ENCODE measurements around the gene DCK.
"Not testable (repeated sequence)": the region's sequence is repeated elsewhere in the genome, so short reads cannot be mapped to it uniquely, and the experiment has no call there.

The DCK gene

DNA sequence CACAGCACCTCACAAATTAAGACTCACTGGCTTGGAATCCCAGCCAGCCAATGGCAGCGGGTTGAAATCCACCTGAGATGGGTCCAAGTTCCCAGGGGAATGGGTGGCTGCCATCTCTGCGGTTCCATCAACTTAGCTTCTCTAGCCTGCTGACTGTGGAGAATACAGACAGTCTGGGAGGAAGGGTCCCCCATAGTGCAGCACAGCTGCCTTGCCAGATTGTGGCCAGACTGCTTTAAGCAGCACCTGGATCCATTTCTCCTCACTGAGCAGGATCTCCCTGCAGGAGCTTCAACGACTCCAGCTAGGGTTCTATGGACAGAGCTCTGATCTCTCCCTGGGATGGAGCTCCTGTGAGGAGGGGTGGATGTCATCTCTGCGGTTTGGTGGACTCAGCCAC lies 51.8 kb downstream of the DCK start:
- Histone ChIP-seq H3K27me3 (replicated peaks) (no peaks in the 10 kb centered on the region), H3K4me3 (ENCODE audit: low read depth, low read length) (no peak overlapping the region), H3K27ac (no peak overlapping the region), H3K36me3 (replicated peaks) (no peaks in the 10 kb centered on the region)
- no peak for TF ChIP-seq CTCF (IDR thresholded peaks at IDR 0.05; ENCODE audit: low read depth, low read length, missing control alignments)
- DNase-seq = no peak
- in situ Hi-C loops (cut with HindIII; ENCODE audit: low pct_ligation_motif_present, low sequenced_read_pairs) = no loop called here

DNA sequence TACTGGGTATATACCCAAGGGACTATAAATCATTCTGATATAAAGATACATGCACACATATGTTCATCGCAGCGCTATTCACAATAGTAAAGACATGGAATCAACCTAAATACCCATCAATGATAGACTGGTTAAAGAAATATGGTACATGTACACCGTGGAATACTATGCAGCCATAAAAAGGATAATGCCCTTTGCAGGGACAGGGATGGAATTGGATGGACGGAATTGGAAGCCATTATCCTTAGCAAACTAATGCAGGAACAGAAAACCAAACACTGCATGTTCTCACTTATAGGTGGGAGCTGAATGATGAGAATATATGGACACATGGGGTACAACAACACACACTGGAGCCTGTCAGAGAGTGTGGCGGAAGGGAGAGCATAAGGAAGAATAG lies 55.9 kb downstream of the DCK start:
- H3K36me3 ChIP-seq (replicated peaks) = no peaks in the 10 kb centered on the region
- H3K27me3 ChIP-seq (replicated peaks) = no peaks in the 10 kb centered on the region
- H3K4me3 ChIP-seq (ENCODE audit: low read depth, low read length) = no peak overlapping the region
- in situ Hi-C loops (cut with HindIII; ENCODE audit: low pct_ligation_motif_present, low sequenced_read_pairs) = no loop called here
- DNase-seq = no peak
- TF ChIP-seq CTCF (IDR thresholded peaks at IDR 0.05; ENCODE audit: low read depth, low read length, missing control alignments) = no peak
- no peak overlapping the region for H3K27ac ChIP-seq

GRCh38 chr4:71050809-71051208 lies 57.4 kb downstream of the DCK start:
- no peak for DNase-seq
- Histone ChIP-seq H3K27ac (no peak overlapping the region), H3K27me3 (replicated peaks) (no peaks in the 10 kb centered on the region), H3K36me3 (replicated peaks) (no peaks in the 10 kb centered on the region), H3K4me3 (ENCODE audit: low read depth, low read length) (no peak overlapping the region)
- in situ Hi-C loops (cut with HindIII; ENCODE audit: low pct_ligation_motif_present, low sequenced_read_pairs) = no loop called here
- no peak for TF ChIP-seq CTCF (IDR thresholded peaks at IDR 0.05; ENCODE audit: low read depth, low read length, missing control alignments)

- in situ Hi-C loops (cut with HindIII; ENCODE audit: low pct_ligation_motif_present, low sequenced_read_pairs) = no loop called here
- H3K4me3 ChIP-seq (ENCODE audit: low read depth, low read length) = no peak overlapping the region
- H3K36me3 ChIP-seq (replicated peaks) = no peaks in the 10 kb centered on the region
- no peak for TF ChIP-seq CTCF (IDR thresholded peaks at IDR 0.05; ENCODE audit: low read depth, low read length, missing control alignments)
- no peak for DNase-seq
- no peaks in the 10 kb centered on the region for H3K27me3 ChIP-seq (replicated peaks)
- H3K27ac ChIP-seq = no peak overlapping the region
Observed at GRCh38 chr4:71052034-71052433, 58.6 kb downstream of the DCK start.

GRCh38 chr4:71052716-71053115 lies 59.3 kb downstream of the DCK start:
- H3K36me3 ChIP-seq (replicated peaks) = no peaks in the 10 kb centered on the region
- in situ Hi-C loops (cut with HindIII; ENCODE audit: low pct_ligation_motif_present, low sequenced_read_pairs) = no loop called here
- DNase-seq = no peak
- H3K4me3 ChIP-seq (ENCODE audit: low read depth, low read length) = no peak overlapping the region
- H3K27ac ChIP-seq = no peak overlapping the region
- H3K27me3 ChIP-seq (replicated peaks) = no peaks in the 10 kb centered on the region
- TF ChIP-seq CTCF (IDR thresholded peaks at IDR 0.05; ENCODE audit: low read depth, low read length, missing control alignments) = no peak

DNA sequence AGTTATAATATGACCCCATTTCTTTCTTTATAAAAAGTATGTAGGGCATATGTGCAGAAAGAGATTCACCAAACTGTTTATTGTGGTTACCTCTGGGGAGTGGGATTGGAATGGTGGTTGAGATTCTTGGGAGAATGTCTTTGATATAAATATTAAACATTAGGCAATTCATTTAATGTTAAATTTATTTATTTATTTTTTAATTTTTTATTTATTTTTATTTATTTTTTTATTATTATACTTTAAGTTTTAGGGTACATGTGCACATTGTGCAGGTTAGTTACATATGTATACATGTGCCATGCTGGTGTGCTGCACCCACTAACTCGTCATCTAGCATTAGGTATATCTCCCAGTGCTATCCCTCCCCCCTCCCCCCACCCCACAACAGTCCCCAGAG lies 60.2 kb downstream of the DCK start:
- DNase-seq; H3K27ac ChIP-seq; H3K36me3 ChIP-seq (replicated peaks); H3K27me3 ChIP-seq (replicated peaks); H3K4me3 ChIP-seq (ENCODE audit: low read depth, low read length); in situ Hi-C loops (cut with HindIII; ENCODE audit: low pct_ligation_motif_present, low sequenced_read_pairs): not testable (repeated sequence)

DNA sequence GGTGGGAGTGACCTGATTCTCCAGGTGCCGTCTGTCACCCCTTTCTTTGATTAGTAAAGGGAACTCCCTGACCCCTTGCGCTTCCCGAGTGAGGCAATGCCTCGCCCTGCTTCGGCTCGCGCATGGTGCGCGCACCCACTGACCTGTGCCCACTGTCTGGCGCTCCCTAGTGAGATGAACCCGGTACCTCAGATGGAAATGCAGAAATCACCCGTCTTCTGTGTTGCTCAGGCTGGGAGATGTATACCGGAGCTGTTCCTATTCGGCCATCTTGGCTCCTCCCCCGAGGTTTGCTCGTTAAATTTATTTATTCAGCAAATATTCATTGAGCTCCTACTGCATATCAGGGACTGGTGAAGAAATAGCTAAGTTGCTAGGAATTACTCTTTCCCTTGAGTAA lies 66.1 kb downstream of the DCK start:
- not testable (repeated sequence) for H3K4me3 ChIP-seq (ENCODE audit: low read depth, low read length); H3K27me3 ChIP-seq (replicated peaks)

More for the DNA sequence above, 66.1 kb downstream of the DCK start:
- in situ Hi-C loops (cut with HindIII; ENCODE audit: low pct_ligation_motif_present, low sequenced_read_pairs); H3K27ac ChIP-seq; DNase-seq; H3K36me3 ChIP-seq (replicated peaks): not testable (repeated sequence)

Data from brain microvascular endothelial cell (primary cell).